ENCODE measurements around the gene SCG5.

The SCG5 gene

GRCh38 chr15:32723171-32723948, 81.8 kb downstream of the SCG5 start:
- DNase-seq (ENCODE audit: low spot score): no peak

DNA sequence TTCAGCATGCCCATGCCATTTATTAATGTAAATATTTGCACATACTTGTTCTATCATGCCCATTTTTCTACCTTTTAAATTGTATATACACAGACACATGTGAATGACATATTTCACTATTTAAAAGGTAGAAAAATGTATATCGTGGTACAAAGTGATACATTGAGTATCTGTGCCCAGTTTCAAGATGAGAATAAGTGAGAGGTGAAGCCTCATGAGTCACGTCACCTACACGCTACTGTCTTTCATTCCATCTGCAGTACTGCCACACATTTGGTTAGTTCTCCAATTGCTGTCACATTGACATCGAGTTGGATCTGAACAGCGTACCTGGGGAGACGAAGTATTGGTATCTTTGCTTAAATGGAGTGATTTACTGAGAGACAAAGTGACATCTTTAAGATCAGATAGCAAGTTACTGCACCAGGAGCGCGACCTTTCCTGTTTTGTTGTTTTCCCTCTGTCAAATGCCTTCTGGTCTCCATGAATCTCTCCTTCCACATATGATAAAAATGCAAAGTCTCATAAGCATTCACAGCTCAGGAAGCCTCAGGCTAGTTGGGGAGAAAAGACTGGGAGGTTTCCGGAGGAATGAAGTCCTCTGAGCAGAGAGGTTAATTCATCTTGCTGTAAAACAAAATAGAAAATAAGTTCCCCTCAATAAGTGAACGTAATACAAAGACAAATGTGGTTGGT, 88.3 kb downstream of the SCG5 start:
- DNase-seq (ENCODE audit: low spot score): no peak

GRCh38 chr15:32730677-32731654, 89.5 kb downstream of the SCG5 start:
- DNase-seq (ENCODE audit: low spot score): peak; percentile 87

GRCh38 chr15:32732574-32733157, 91.2 kb downstream of the SCG5 start:
- no peak for DNase-seq (ENCODE audit: low spot score)

- DNase-seq (ENCODE audit: low spot score): no peak
Measured at GRCh38 chr15:32733281-32733680, 91.8 kb downstream of the SCG5 start.

- DNase-seq (ENCODE audit: low spot score): no peak
Measured at GRCh38 chr15:32735989-32736700, 94.6 kb downstream of the SCG5 start.

- DNase-seq (ENCODE audit: low spot score): no peak
Measured at GRCh38 chr15:32736701-32737061, 95.2 kb downstream of the SCG5 start.

- DNase-seq (ENCODE audit: low spot score): no peak
Measured at GRCh38 chr15:32737304-32737703, 95.8 kb downstream of the SCG5 start.

DNA sequence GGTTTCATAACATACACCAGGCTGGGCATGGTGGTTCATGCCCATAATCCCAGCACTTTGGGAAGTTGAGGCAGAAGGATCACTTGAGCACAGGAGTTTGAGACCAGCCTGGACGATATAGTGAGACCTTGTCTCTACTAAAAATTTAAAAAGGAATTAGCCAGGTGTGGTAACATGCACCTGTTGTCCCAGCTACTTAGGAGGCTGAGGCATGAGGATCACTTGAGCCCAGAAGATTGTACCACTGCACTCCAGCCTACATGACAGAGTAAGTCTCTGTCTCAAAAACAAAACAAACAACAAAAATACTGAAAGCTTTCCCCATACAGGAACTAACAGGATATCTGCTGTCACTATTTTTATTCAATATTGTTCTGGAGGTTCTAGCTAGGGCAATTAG, 97.2 kb downstream of the SCG5 start:
- DNase-seq (ENCODE audit: low spot score): no peak

GRCh38 chr15:32739522-32740063, 98.1 kb downstream of the SCG5 start:
- no peak for DNase-seq (ENCODE audit: low spot score)

DNA sequence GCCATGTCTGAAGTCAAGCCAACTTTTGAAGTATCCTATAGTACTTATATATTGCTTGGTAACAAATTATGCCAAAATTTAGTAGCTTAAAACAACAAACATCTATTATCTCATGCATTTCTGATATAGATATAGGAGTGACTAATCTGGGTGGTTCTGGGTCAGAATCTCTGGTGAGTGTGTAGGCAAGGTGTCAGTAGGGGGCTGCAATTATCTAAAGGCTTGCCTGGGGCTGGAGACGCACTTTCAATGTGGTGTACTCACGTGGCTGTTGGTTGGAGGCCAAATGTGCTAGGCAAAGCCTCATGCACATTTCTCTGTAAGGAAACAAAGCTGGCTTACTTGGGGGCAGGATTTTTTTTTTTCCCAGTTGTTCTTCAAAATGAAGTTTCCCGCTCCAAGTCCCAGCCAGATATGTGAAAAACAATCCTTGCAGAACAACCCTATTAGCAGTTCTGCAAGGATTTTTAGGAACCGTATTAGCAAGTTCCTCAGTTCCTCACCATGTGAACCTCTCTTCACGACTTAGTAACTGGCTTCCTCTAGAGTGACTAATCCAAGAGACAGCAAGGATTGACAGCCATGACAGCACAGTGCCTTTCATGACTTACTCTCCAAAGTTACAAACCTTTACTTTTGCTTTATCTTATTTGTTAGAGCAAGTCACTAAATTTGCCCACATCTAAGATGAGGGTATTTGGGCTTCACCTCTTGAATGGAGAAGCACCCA, 102.1 kb downstream of the SCG5 start:
- no peak for DNase-seq (ENCODE audit: low spot score)

GRCh38 chr15:32746116-32746857, 104.8 kb downstream of the SCG5 start:
- DNase-seq (ENCODE audit: low spot score): no peak

Data from LoVo (cell line).